ACC112 (cell line): ENCODE results near the gene MLLT10.

Experiments
- H2AFZ ChIP-seq: fragments of 200-600 bp; sonication (generic); one replicate; pipeline ENCODE4 v1.6.0; 2017; ENCODE audit warnings: antibody characterized with exemption, low read length; ENCODE audit not compliant: unreplicated experiment
- H3K27ac ChIP-seq: fragments of 200-600 bp; sonication (generic); 2 replicates; pipeline ENCODE4 v1.5.1; 2014; ENCODE audit warnings: low read depth, mild to moderate bottlenecking, antibody characterized with exemption, low read length, moderate library complexity
- H3K27me3 ChIP-seq: fragments of 200-600 bp; sonication (generic); 2 replicates; pipeline ENCODE4 v1.6.1; 2014; ENCODE audit warnings: mild to moderate bottlenecking, antibody characterized with exemption, low read length, moderate library complexity, mixed read lengths; ENCODE audit not compliant: insufficient read depth
- H3K36me3 ChIP-seq: fragments of 200-600 bp; sonication (generic); 2 replicates; pipeline ENCODE4 v1.6.1; 2016; ENCODE audit warnings: mild to moderate bottlenecking, antibody characterized with exemption, low read length, moderate library complexity, mixed read lengths; ENCODE audit not compliant: insufficient read depth
- H3K4me1 ChIP-seq: fragments of 200-600 bp; sonication (generic); one replicate; pipeline ENCODE4 v1.6.1; 2016; ENCODE audit warnings: low read length, mixed read lengths; ENCODE audit not compliant: insufficient read depth, unreplicated experiment, control insufficient read depth
- H3K4me3 ChIP-seq: fragments of 200-600 bp; sonication (generic); 2 replicates; pipeline ENCODE4 v1.5.1; 2014; ENCODE audit warnings: mild to moderate bottlenecking, low read depth, low read length
- H3K79me2 ChIP-seq: fragments of 200-600 bp; sonication (generic); one replicate; pipeline ENCODE4 v1.6.0; 2016; ENCODE audit warnings: low read length; ENCODE audit not compliant: control insufficient read depth, unreplicated experiment, insufficient read depth

The MLLT10 gene

DNA sequence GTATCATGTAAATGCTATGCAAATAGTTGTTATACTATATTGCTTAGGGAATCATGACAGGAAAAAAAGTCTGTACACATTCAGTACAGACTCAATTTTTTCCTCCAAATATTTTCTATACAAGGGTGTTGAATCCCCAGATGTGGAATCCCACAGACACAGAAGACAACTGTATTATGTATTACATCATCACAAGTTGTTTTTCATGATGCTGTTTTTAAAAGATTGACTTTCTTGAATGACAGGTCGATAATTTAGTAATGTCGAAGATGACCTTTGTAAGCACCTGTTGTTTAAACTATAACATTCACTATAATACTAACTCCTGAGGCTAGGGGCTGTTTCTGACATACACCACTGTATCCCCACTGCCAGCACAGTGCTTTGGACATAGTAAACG is 143.5 kb downstream of the MLLT10 start:
- no peak overlapping the region for H3K27ac ChIP-seq
- no peaks in the 10 kb centered on the region for H3K79me2 ChIP-seq
- H3K27me3 ChIP-seq = no peaks in the 10 kb centered on the region
- H3K36me3 ChIP-seq = peaks cover 4% of the 10 kb centered on the region; the same call in 1 of the 2 replicates
- no peaks in the 10 kb centered on the region for H3K4me1 ChIP-seq
- no peak overlapping the region for H3K4me3 ChIP-seq
- no peak overlapping the region for H2AFZ ChIP-seq

DNA sequence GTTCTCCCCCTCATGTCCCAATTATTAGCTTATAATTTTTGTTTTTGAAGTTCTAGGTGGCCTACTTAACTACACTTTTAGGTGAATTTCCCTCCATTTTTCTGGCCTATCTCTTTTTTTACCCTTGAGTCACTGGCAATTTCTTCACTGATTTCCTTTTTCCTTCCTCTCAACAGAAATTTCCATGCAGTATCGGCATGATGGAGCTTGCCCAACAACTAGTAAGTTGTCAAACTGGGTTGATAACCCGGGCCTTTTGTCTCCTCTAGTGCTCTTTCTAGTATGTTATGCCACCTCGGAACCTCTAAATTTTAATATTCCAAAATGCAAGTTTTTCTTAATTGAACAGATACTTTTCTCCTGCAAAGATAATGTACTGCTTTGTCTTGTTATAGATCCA is 147.1 kb downstream of the MLLT10 start:
- Histone ChIP-seq H3K27ac (no peak overlapping the region), H2AFZ (no peak overlapping the region), H3K4me3 (no peak overlapping the region), H3K36me3 (peaks cover 4% of the 10 kb centered on the region; the same call in 1 of the 2 replicates), H3K4me1 (no peaks in the 10 kb centered on the region), H3K79me2 (peaks cover 3% of the 10 kb centered on the region), H3K27me3 (no peaks in the 10 kb centered on the region)

DNA sequence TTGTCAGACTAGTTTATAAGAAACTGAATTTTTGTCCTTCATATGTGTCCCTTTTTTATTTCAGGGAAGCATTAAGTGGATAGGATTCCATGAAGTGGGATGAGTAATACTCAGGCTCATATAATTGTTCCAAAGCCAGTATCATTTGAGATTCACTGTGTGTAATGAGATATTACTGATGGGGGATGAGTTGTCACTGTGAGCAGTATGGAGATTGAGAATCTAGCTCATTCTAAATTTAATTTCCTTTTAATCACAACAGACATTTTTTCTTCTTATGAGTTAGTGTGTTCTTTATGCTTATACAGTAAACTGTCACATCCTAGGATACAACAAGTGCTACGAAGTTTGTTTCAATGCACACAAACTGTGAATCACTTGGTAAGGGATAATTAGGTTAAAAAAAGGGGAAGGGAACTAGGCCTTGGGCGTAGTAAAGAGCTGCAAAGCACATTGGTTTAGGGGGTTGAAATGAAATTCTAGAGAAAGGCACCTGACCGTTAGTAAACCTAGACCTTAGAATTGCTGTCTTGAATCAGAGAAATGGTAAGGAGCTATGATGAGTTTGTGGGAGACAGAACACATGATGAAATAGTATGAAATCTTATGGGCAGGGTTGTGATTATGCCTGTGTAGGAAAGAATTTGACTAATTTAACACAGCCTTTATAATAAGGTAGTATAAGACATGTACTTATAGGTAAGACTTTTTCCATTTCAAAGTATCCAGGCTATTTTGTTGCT is 153.4 kb downstream of the MLLT10 start:
- Histone ChIP-seq H3K27ac (no peak overlapping the region), H3K4me1 (peaks cover 7% of the 10 kb centered on the region), H3K36me3 (no peaks in the 10 kb centered on the region; the same call in 1 of the 2 replicates), H3K4me3 (no peak overlapping the region), H3K79me2 (peaks cover 10% of the 10 kb centered on the region), H3K27me3 (no peaks in the 10 kb centered on the region), H2AFZ (no peak overlapping the region)

DNA sequence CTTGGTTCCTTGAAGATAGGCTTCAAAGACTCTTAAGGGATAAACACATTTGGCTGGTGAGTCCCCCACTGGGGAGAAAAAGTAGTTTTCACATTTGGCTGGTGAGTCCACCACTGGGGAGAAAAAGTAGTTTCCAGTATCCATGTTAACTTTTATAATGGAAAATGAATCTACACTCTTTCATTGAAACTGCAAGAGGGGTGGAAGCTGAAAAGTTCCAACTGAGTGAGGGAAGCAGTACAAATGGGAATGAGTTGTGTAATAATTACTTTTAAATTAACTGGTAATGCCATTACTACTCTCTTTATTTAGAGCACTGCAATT is 153.9 kb downstream of the MLLT10 start:
- H2AFZ ChIP-seq = no peak overlapping the region
- H3K4me1 ChIP-seq = peaks cover 7% of the 10 kb centered on the region
- H3K4me3 ChIP-seq = no peak overlapping the region
- H3K27ac ChIP-seq = no peak overlapping the region
- H3K36me3 ChIP-seq = no peaks in the 10 kb centered on the region; the same call in 1 of the 2 replicates
- peaks cover 10% of the 10 kb centered on the region for H3K79me2 ChIP-seq
- no peaks in the 10 kb centered on the region for H3K27me3 ChIP-seq

DNA sequence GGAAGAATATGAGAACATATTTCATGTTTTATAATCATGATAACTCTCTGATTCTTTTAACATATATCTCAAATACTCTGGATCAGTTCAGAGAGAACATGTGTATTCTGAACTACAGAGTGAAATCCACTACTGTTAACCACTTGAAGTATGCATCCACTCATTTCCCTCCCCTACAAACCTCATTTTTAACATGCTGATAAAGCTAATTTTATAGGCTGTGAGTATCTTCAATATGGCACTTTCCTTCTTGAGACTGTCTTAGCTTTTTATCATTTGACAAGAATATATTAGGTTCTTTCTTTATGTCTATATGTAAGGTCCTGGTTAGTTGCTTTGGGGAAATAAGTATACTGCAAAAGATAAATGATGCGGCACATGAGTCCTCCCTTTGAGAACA is 154.8 kb downstream of the MLLT10 start:
- Histone ChIP-seq H3K36me3 (peaks cover 5% of the 10 kb centered on the region; the same call in 1 of the 2 replicates), H3K4me3 (no peak overlapping the region), H2AFZ (no peak overlapping the region), H3K79me2 (peaks cover 13% of the 10 kb centered on the region), H3K4me1 (peaks cover 7% of the 10 kb centered on the region), H3K27me3 (no peaks in the 10 kb centered on the region), H3K27ac (no peak overlapping the region)

DNA sequence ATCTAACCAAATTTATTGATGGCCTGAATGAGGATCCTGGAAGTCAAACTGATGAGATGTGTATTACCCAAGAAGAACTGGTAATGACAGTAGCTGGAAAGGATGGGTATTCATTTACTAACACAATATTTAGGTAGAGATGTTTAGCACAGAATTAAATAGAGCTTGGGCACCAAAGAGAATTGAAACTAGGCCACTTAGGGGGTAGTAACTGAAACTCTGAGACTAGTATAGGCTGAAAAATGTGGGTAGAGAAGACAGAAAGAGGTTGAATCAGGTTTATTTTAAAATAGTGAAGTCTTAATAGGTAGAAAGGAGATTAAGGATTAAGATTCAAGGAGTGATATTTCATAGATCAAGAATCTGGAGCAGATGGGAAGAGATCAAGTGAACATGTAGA is 155.8 kb downstream of the MLLT10 start:
- Histone ChIP-seq H3K4me1 (peaks cover 7% of the 10 kb centered on the region), H3K4me3 (no peak overlapping the region), H3K36me3 (peaks cover 5% of the 10 kb centered on the region; the same call in 1 of the 2 replicates), H3K27me3 (no peaks in the 10 kb centered on the region), H2AFZ (no peak overlapping the region), H3K79me2 (peaks cover 10% of the 10 kb centered on the region), H3K27ac (no peak overlapping the region)

DNA sequence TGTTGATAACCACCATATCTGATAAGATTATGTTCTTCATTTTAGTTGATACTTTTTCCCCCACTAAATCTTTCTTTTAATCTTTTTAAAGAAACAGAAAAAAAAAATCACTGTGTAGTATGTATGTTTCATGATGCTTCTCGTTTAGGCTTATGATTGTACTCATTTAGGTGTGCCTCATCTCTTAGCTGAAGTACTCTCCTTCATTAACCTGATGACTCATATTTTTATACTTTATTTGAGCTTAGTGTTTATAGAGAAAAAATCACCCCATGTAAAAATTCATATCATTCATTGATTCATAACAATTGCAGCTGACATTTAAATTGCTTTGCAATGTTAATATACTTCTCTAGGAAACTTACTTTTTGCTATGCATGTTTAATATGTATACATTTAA is 158.9 kb downstream of the MLLT10 start:
- peaks cover 16% of the 10 kb centered on the region for H3K36me3 ChIP-seq
- no peaks in the 10 kb centered on the region for H3K4me1 ChIP-seq
- no peak overlapping the region for H3K27ac ChIP-seq
- no peaks in the 10 kb centered on the region for H3K27me3 ChIP-seq
- peaks cover 11% of the 10 kb centered on the region for H3K79me2 ChIP-seq
- no peak overlapping the region for H2AFZ ChIP-seq
- H3K4me3 ChIP-seq = no peak overlapping the region

DNA sequence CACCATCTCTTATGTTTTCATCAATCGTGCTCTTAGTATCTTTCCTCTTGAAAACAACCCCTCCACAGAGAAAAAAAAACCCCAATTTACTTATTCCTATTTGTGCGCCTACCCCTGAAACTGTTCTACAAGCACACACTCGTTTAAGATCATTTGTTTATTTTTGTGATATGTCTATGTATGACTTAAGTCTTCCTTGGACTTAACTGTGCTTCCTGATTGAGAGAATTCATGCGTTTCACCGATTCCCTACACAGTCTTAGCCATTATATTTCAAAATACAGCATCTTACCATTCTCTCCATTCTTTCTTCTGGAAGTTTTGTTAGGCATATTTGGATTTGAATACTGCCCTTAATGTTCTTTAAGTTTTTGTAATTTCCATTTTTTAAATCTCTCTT is 159.4 kb downstream of the MLLT10 start:
- H3K4me3 ChIP-seq = no peak overlapping the region
- no peaks in the 10 kb centered on the region for H3K27me3 ChIP-seq
- H3K36me3 ChIP-seq = peaks cover 21% of the 10 kb centered on the region
- H3K4me1 ChIP-seq = no peaks in the 10 kb centered on the region
- H2AFZ ChIP-seq = no peak overlapping the region
- peaks cover 11% of the 10 kb centered on the region for H3K79me2 ChIP-seq
- no peak overlapping the region for H3K27ac ChIP-seq

DNA sequence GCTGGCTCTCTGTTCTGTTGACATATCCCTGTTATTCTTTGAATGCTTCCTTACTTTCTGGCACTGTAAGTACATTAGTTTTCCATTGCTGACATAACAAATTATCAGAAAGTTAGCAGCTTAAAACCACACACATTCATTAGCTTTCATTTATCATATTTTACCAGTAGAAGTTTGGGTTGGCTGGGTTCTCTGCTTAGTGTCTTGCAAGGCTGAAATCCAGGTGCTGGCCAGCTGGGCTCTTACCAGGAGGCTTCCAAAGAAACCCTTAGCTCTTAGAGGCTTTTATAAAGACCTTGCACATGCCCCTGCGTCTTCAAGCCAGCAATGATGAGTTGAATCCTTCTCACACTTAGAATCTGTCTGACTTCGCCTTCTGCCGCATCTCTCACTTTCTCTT is 160.6 kb downstream of the MLLT10 start:
- H3K27me3 ChIP-seq = no peaks in the 10 kb centered on the region
- H3K27ac ChIP-seq = no peak overlapping the region
- H3K4me1 ChIP-seq = no peaks in the 10 kb centered on the region
- H3K36me3 ChIP-seq = peaks cover 30% of the 10 kb centered on the region
- no peak overlapping the region for H2AFZ ChIP-seq
- H3K4me3 ChIP-seq = no peak overlapping the region
- peaks cover 10% of the 10 kb centered on the region for H3K79me2 ChIP-seq

DNA sequence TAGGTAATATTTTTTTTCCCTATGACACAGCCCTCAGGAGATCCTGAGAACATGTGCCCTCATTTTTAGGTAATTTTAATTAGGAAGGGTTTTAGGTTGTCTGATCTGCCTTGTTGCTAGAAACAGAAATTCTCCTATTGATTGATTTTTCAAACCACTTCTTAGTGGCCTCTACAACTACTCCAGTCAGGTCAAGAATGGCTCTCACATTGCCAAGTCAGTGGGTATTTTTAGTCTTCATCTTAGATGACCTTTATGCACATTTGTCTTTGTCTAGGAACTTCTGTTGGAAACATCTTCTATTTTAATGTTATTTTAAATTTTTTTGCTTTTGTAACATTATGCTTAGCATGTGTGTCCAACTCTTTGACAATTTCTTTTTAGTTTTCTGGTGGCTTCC is 162.3 kb downstream of the MLLT10 start:
- Histone ChIP-seq H3K27me3 (no peaks in the 10 kb centered on the region), H3K4me3 (no peak overlapping the region), H3K79me2 (peaks cover 21% of the 10 kb centered on the region), H2AFZ (no peak overlapping the region), H3K4me1 (no peaks in the 10 kb centered on the region), H3K36me3 (peaks cover 46% of the 10 kb centered on the region), H3K27ac (no peak overlapping the region)

DNA sequence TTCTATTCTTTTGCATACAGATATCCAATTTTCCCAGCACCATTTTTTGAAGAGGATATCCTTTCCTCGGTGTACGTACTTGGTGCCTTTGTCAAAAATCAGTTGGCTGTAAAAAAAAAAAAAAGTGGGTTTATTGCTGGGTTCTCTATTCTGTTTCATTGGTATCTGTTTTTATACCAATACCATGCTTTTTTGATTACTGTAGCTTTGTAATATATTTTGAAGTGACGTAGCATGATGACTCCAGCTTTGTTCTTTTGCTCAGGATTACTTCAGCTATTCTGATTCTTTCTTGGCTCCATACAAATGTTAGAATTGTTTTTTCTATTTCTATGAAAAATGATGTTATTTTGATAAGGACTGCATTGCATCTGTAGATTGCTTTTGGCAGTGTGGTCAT is 165.5 kb downstream of the MLLT10 start:
- H3K27ac ChIP-seq = no peak overlapping the region
- H2AFZ ChIP-seq = no peak overlapping the region
- H3K4me3 ChIP-seq = no peak overlapping the region
- peaks cover 41% of the 10 kb centered on the region for H3K36me3 ChIP-seq
- peaks cover 40% of the 10 kb centered on the region for H3K79me2 ChIP-seq
- H3K4me1 ChIP-seq = no peaks in the 10 kb centered on the region
- H3K27me3 ChIP-seq = no peaks in the 10 kb centered on the region
